WERI-Rb-1 (cell line): ENCODE measurements around the gene TRAPPC5.
"Not testable (repeated sequence)": the region's sequence is repeated elsewhere in the genome, so short reads cannot be mapped to it uniquely, and the experiment has no call there.

Experiments used
- DNase-seq: peaks from one replicate; pipeline ENCODE4 v3.0.0-alpha.2; 2020
- H3K27ac ChIP-seq: fragments of 250-450 bp; sonication (Bioruptor Pico); 2 replicates; pipeline ENCODE4 v1.5.1; 2020; ENCODE audit warnings: mild to moderate bottlenecking, moderate library complexity
- H3K27me3 ChIP-seq: fragments of 250-450 bp; sonication (Bioruptor Pico); 2 replicates; pipeline ENCODE4 v1.5.1; 2021; ENCODE audit warnings: mild to moderate bottlenecking, low read depth, moderate library complexity; ENCODE audit not compliant: insufficient read depth, severe bottlenecking
- H3K36me3 ChIP-seq: fragments of 250-450 bp; sonication (Bioruptor Pico); 2 replicates; pipeline ENCODE4 v1.5.1; 2020; ENCODE audit warnings: mild to moderate bottlenecking, moderate library complexity
- H3K4me3 ChIP-seq: 2 replicates; pipeline ENCODE4 v1.5.1; 2011; ENCODE audit warnings: low read depth, mild to moderate bottlenecking, control low read depth, low read length
- H3K9me3 ChIP-seq: fragments of 250-450 bp; sonication (Bioruptor Pico); 2 replicates; pipeline ENCODE4 v1.5.1; 2021; ENCODE audit warnings: mild to moderate bottlenecking, moderate library complexity; ENCODE audit not compliant: severe bottlenecking
- CTCF ChIP-seq: IDR thresholded peaks from 2 replicates; pipeline ENCODE4 v1.5.1; 2011; ENCODE audit warnings: low read depth, mild to moderate bottlenecking, control low read depth, inconsistent platforms, low read length

Gene TRAPPC5

GRCh38 chr19:7640803-7641202, 39.8 kb upstream of the TRAPPC5 start:
- no peak for DNase-seq
- Histone ChIP-seq H3K27me3 (no peaks in the 10 kb centered on the region), H3K9me3 (no peaks in the 10 kb centered on the region), H3K27ac (no peak overlapping the region), H3K36me3 (no peaks in the 10 kb centered on the region), H3K4me3 (no peak overlapping the region)
- no peak for TF ChIP-seq CTCF

DNA sequence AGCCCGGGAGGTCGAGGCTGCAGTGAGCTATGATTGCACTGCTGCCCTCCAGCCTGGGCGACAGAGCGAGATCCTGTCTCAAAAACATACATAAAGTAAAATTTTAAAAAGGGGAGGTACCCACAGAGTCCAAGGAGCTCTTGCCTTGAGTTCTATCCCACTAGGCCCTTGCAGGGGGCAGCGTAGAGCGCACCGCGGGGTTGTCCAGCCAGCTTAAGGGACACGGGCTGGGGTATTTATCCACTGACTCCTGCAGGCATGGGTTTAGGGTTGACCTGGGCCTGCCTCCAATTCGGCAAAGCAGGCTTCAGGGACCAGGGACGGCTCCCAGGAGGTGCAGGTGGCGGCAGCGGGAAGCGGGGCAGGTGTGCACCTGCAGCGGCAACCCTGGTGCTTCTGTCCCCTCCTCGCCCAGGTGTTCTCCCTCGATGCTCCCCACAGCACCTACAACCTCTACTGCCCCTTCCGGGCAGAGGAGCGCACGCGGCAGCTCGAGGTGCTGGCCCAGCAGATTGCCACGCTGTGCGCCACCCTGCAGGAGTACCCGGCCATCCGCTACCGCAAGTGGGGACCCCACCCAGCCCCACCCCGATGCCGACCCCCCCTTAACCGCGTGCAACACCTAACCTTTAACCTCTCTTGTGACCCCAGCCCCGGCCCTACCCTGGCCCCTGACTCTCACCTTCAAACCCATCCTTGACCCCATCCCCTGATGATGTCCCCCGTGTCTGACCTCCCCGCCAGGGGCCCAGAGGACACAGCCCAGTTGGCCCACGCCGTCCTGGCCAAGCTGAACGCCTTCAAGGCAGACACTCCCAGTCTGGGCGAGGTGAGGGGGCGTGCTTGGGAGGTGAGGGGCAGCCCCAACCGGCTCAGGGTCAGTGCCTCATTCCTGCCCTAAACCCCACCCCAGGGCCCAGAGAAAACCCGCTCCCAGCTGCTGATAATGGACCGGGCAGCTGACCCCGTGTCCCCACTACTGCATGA, 39.0 kb upstream of the TRAPPC5 start:
- Histone ChIP-seq H3K36me3 (no peaks in the 10 kb centered on the region), H3K27ac (no peak overlapping the region), H3K27me3 (no peaks in the 10 kb centered on the region), H3K9me3 (no peaks in the 10 kb centered on the region), H3K4me3 (no peak overlapping the region)
- peak; percentile 64 for TF ChIP-seq CTCF
- peak; percentile 63 for DNase-seq

DNA sequence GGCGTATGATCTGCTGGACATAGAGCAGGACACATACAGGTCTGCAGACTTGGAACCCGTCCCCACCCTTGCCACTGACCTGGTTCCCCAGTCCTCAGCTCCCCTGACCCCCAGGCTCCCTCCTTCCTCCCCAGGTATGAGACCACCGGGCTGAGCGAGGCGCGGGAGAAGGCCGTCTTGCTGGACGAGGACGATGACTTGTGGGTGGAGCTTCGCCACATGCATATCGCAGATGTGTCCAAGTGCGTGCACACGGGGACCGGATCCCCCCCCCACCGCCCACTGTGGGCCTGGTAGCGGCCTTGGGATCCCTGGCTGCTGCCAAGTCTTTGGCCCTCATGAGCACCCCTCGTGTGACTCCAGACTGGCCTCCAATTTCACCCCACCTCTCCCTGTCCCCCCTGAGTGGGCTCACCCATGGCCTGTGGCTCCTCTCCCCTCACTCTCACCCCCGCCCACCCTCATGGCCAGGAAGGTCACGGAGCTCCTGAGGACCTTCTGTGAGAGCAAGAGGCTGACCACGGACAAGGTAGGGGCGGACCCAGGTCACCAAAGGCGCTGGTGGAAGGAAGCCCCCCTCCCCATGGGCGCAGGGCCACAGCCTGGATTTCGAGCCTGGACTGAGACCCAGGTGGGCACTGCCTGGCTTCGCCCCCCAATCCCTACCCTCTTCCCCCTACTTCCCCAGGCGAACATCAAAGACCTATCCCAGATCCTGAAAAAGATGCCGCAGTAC, 38.2 kb upstream of the TRAPPC5 start:
- Histone ChIP-seq H3K4me3 (no peak overlapping the region), H3K9me3 (no peaks in the 10 kb centered on the region), H3K27me3 (no peaks in the 10 kb centered on the region), H3K27ac (no peak overlapping the region), H3K36me3 (no peaks in the 10 kb centered on the region)
- no peak for DNase-seq
- TF ChIP-seq CTCF: no peak

- TF ChIP-seq CTCF: no peak
- Histone ChIP-seq H3K27me3 (no peaks in the 10 kb centered on the region), H3K36me3 (no peaks in the 10 kb centered on the region), H3K9me3 (no peaks in the 10 kb centered on the region), H3K27ac (no peak overlapping the region), H3K4me3 (no peak overlapping the region)
- no peak for DNase-seq
Measured at GRCh38 chr19:7643031-7643415, 37.6 kb upstream of the TRAPPC5 start.

DNA sequence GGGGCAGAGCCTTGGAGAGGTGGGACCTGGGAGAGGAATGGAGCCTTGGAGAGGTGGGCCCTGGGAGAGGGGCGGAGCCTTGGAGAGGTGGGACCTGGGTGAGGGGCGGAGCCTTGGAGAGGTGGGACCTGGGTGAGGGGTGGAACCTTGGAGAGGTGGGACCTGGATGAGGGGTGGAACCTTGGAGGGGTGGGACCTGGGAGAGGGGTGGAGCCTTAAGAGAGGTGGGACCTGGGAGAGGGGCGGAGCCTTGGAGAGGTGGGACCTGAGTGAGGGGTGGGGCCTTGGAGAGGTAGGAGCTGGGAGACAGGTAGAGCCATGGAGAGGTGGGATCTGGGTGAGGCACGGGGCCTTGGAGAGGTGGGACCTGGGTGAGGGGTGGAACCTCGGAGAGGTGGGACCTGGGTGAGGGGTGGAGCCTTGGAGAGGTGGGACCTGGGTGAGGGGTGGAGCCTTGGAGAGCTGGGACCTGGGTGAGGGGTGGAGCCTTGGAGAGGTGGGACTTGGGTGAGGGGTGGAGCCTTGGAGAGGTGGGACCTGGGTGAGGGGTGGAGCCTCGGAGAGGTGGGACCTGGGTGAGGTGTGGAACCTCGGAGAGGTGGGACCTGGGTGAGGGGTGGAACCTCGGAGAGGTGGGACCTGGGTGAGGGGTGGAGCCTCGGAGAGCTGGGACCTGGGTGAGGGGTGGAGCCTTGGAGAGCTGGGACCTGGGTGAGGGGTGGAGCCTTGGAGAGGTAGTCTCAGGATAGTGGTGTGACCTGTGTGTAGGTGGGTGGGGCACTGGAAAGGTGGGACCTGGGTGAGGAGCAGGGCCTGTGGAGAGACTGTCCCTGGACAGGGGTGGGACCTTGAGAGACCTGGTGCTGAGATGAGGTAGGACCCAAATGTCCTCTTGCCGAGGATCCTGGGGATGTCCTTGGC, 36.7 kb upstream of the TRAPPC5 start:
- H3K27me3 ChIP-seq, H3K27ac ChIP-seq, H3K9me3 ChIP-seq, H3K4me3 ChIP-seq, H3K36me3 ChIP-seq, DNase-seq: not testable (repeated sequence)
